Right cardiac atrium (tissue), 5 donors: Measurements from ENCODE around the gene ZBTB21. TPM values are rescaled to one million over a fixed set of nuclear protein-coding genes. Genes with fewer than 3 reads are reported as not detected.
"Not testable (repeated sequence)": the region's sequence is repeated elsewhere in the genome, so short reads cannot be mapped to it uniquely, and the experiment has no call there.

Source experiments
- ATAC-seq, 2 donors: fragments of 200-7000 bp; cut with Tn5 transposase; one replicate each; pipeline versions ENCODE4 v1.8.0 to v1.9.1; 2020; ENCODE audit warnings: moderate library complexity in 2 of 2, mild to moderate bottlenecking in 1 of 2
- DNase-seq, 3 donors: peaks; one replicate each; pipeline ENCODE4 v3.0.0-alpha.2; 2020
- H3K27ac ChIP-seq: one replicate; pipeline ENCODE4 v1.5.1; 2013; ENCODE audit warnings: mild to moderate bottlenecking, low read length, control low read depth, moderate library complexity
- H3K27me3 ChIP-seq: one replicate; pipeline ENCODE4 v1.6.1; 2013; ENCODE audit not compliant: control insufficient read depth, insufficient read depth
- H3K4me1 ChIP-seq: one replicate; pipeline ENCODE4 v1.6.1; 2013; ENCODE audit warnings: low read length; ENCODE audit not compliant: control insufficient read depth, insufficient read depth
- H3K4me3 ChIP-seq: one replicate; pipeline ENCODE4 v1.5.1; 2013; ENCODE audit warnings: low read length, control low read depth
- H3K9me3 ChIP-seq: one replicate; pipeline ENCODE4 v1.6.1; 2013; ENCODE audit warnings: low read length; ENCODE audit not compliant: control insufficient read depth
- WGBS: extraction: QIAGEN DNeasy Blood & Tissue Kit; methylation state at CpG from one replicate; pipeline ENCODE4 v1.1.7; 2013; 5-methylcytosine and 5-hydroxymethylcytosine counted together
- intact Hi-C, 4 donors: fragments of 100-400 bp; cut with DNase I; formaldehyde crosslinking; loops; one replicate each; pipeline versions ENCODE4 v1.11.0 to v1.14.0; 2022 to 2023
- polyA plus RNA-seq: library from polyadenylated mRNA; stranded (reverse); fragments of 200-250 nt; gene quantifications from one replicate; pipeline ENCODE4 v1.2.3, GENCODE V29; 2013
- total RNA-seq, 4 donors: library from RNA; stranded (reverse); fragmentation: NEBNext Ultra II Directional; extraction: Animal tissue kit (Norgen Biotek cat#: 25700); gene quantifications; one replicate each; pipeline ENCODE4 v1.2.1, GENCODE V29; 2021
- donor health status: healthy with polysubstance abuse.
- donor health status: DM: no; HTN: yes; CAD: no.
- donor health status: DM: no; HTN: no; CAD: no.
- donor health status: DM: no; HTN: yes; CAD: no; lungs with severe emphysema.
- donor health status: DM: yes; HTN: yes; CAD: no.

ZBTB21 gene
- total and polyA plus RNA-seq, 5 donors: 2.6 to 15.2 (median 7.2) TPM

DNA sequence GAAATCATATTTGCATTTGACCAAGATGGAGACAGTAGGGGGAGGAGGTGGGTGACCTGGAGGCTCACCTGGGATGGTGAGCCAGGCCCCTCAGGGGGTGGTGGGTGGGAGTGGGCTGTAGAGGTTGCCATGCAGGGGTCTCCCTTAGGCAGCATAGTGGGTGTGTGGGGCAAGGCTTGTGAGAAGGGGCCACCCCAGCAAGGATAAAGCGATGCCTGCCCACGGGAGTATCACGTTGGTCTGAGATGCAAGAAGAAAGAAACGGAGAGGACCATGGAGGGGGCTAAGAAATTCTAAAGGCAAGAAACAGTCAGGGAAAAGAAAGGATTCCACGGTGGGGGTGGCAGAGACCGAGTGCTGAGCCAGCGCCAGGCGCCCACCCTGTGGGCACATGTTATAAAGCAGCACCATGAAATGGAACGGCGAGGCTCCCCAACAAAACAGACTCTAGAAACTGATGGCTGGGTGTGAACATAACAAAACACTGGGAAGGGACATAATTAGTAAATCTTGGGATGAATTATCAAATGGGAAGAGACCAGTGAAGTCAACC lies 44.6 kb downstream of the ZBTB21 start:
- ATAC-seq (no peak), DNase-seq (no peak)
- H3K9me3 ChIP-seq: no peaks in the 10 kb centered on the region
- no peak overlapping the region for H3K27ac ChIP-seq
- 90% methylated on average over 10 of the region's 10 CpGs for WGBS
- no peak overlapping the region for H3K4me3 ChIP-seq
- intact Hi-C loops: no loop called here
- H3K4me1 ChIP-seq: no peaks in the 10 kb centered on the region
- H3K27me3 ChIP-seq: no peaks in the 10 kb centered on the region

DNA sequence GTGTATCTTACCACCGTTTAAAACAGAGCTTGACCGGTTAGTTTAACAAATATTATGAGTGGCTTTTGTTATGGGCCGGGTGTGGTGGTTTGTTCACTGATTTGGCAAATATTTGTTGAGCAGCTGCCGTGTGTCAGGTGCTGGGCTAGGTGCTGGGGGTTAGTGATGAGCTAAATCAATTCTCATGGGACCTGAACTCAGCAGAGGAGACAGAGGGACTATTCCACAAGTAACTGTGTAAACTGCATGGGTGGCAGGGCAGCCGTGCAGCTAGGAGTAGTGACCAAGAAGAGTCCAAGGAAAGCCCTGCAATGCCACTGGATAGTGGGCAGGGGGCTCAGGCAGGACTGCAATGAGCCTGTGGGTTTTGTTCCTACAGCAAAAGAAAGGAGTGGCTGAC lies 45.1 kb downstream of the ZBTB21 start:
- 85% methylated on average over 5 of the region's 5 CpGs for WGBS
- H3K4me3 ChIP-seq: no peak overlapping the region
- H3K4me1 ChIP-seq: no peaks in the 10 kb centered on the region
- ATAC-seq (no peak), DNase-seq (no peak)
- H3K27me3 ChIP-seq: no peaks in the 10 kb centered on the region
- H3K27ac ChIP-seq: no peak overlapping the region
- intact Hi-C loops: no loop called here
- no peaks in the 10 kb centered on the region for H3K9me3 ChIP-seq

DNA sequence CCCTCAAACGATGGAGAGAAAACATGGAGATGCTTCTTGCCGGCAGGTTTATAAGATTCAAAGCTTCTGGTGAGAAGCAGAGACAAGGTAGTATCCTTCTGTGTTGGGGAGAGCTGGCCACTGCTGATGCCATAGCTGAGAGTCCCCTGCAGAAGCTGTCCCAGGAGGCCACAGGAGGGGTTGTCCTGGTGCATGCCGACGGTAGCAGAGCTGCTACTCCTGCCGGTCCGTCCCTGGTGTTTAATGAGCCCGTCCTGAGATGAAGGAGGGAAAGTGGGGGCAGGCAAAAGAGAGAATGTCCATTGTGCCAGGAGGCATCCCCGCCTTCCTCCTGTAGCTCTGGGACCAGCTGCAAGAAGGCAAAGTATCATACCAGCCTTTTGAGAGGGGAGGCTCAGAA lies 46.0 kb downstream of the ZBTB21 start:
- no peak overlapping the region for H3K27ac ChIP-seq
- WGBS: 70% methylated on average over 8 of the region's 8 CpGs

DNA sequence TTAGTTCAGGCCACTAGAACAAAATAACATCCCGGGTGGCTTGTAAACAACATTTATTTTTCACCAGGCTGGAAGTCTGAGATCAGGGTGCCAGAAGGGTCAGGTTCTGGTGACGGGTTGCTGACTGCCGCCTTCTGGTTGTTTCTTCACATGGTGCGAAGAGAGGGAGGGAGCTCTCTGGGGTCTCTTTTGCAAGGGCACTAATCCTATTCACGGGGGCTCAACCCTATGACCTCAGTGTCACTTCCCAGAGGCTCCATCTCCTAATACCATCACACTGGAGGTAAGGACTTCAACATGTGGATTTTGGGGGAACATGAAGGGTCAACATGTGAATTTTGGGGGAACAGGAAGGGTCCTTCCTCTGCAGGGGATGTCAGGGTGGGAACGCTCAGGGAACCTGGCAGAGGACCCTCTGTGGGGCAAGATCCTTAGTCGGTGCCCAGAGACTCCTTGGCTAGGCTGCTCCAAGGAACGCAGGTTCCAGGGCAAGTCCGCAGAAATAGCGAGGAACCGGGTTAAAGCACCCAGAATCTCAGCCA lies 47.7 kb downstream of the ZBTB21 start:
- no peak overlapping the region for H3K27ac ChIP-seq
- H3K4me1 ChIP-seq: peaks cover 5% of the 10 kb centered on the region
- no peak for DNase-seq
- ATAC-seq: no peak
- intact Hi-C loops: no loop called here
- H3K27me3 ChIP-seq: no peaks in the 10 kb centered on the region
- no peak overlapping the region for H3K4me3 ChIP-seq
- WGBS: 89% methylated on average over 11 of the region's 11 CpGs
- no peaks in the 10 kb centered on the region for H3K9me3 ChIP-seq

More for the DNA sequence above, 46.0 kb downstream of the ZBTB21 start:
- H3K4me1 ChIP-seq: no peaks in the 10 kb centered on the region
- intact Hi-C loops: no loop called here
- H3K9me3 ChIP-seq: no peaks in the 10 kb centered on the region
- DNase-seq (no peak), ATAC-seq (no peak)
- H3K27me3 ChIP-seq: no peaks in the 10 kb centered on the region
- H3K4me3 ChIP-seq: no peak overlapping the region

DNA sequence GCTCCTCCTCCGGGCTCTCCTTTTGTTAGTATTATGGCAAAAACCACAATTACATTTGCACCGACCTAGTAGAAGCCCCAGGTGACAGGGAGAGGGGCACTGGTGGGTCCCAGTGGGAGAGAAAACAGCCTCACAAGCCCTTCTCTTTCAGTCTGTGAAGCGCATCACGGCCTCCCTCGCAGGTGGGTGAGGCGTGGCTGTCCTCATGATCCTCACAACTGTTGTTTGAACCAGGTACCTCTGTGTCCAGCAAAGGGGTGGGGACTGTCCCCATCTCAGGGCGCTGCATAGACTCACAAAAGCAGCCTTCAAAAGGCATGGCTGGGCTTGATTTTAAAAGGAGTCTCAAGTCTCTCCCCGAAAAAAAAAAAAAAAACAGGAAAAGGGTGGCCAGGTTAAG lies 48.4 kb downstream of the ZBTB21 start:
- Histone ChIP-seq H3K9me3 (no peaks in the 10 kb centered on the region), H3K27ac (no peak overlapping the region), H3K4me1 (peaks cover 8% of the 10 kb centered on the region), H3K4me3 (no peak overlapping the region), H3K27me3 (no peaks in the 10 kb centered on the region)
- intact Hi-C loops: no loop called here
- no peak for ATAC-seq
- no peak for DNase-seq
- WGBS: 60% methylated on average over 8 of the region's 8 CpGs

DNA sequence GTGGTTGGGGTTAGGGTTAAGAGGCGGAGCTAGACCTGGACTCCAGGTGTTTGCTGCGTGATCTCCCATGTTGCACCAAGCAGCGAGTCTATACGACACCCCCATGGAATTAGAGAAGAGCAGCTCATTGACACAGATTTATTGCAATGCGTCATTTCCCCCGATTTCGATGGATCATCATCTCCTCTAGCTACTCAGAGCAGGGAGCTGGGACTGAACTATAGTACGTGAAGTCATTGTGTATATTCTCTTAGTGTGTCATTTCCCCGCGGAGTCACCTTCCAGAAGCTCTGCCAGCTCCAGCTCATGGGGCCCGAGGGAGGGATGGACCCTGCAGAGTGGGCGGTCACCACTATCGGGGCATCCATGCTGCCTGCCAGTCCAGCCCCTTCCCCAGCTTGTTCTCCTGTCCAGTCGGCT lies 48.9 kb downstream of the ZBTB21 start:
- DNase-seq (no peak), ATAC-seq (no peak)
- intact Hi-C loops: no loop called here
- Histone ChIP-seq H3K4me1 (peaks cover 8% of the 10 kb centered on the region), H3K27me3 (no peaks in the 10 kb centered on the region), H3K27ac (no peak overlapping the region), H3K4me3 (no peak overlapping the region), H3K9me3 (no peaks in the 10 kb centered on the region)
- WGBS: 73% methylated on average over 14 of the region's 14 CpGs

DNA sequence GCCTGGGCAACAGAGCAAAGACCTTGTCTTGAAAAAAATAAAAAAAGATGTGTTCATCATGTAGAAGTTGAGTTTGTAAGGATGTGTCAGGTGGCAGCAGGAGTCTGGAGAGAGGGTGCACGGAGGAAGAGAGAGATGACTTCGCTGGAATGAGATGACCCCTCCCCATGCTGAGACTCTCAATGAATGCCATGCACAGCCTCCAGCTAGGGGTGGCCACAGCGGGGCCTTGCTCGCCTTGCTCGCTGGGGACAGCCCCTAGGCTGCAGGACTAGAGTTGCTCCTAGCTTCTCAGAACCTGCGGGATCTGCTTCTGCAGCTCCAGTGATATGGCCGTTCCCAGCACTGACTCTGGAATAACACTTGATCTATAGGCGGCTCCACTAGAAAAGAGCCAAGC lies 49.8 kb downstream of the ZBTB21 start:
- WGBS: 83% methylated on average over 8 of the region's 8 CpGs
- Histone ChIP-seq H3K27me3 (no peaks in the 10 kb centered on the region), H3K27ac (no peak overlapping the region), H3K9me3 (no peaks in the 10 kb centered on the region), H3K4me1 (peaks cover 8% of the 10 kb centered on the region), H3K4me3 (no peak overlapping the region)
- ATAC-seq (no peak), DNase-seq (no peak)
- intact Hi-C loops: no loop called here

DNA sequence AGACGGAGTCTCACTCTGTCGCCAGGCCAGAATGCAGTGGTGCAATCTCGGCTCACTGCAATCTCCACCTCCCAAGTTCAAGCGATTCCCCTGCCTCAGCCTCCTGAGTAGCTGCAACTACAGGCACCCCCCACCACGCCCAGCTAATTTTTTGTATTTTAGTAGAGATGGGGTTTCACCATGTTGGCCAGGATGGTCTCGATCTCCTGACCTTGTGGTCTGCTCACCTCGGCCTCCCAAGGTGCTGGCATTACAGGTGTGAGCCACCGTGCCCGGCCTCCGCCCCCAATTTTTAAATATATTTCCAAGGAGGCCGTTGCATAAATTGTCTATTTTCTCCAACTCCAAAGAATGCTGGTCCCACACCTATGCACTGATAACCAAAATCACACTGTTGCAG lies 50.5 kb downstream of the ZBTB21 start:
- not testable (repeated sequence) for H3K4me3 ChIP-seq, H3K27me3 ChIP-seq, H3K27ac ChIP-seq, DNase-seq, ATAC-seq, H3K9me3 ChIP-seq, H3K4me1 ChIP-seq
- intact Hi-C loops: loop anchor here in 3 of 4 donors (10.0 kb wide), 2 partner anchors 45 to 155 kb away; no protein-coding TSS in a partner anchor
- WGBS: 94% methylated on average over 11 of the region's 11 CpGs

DNA sequence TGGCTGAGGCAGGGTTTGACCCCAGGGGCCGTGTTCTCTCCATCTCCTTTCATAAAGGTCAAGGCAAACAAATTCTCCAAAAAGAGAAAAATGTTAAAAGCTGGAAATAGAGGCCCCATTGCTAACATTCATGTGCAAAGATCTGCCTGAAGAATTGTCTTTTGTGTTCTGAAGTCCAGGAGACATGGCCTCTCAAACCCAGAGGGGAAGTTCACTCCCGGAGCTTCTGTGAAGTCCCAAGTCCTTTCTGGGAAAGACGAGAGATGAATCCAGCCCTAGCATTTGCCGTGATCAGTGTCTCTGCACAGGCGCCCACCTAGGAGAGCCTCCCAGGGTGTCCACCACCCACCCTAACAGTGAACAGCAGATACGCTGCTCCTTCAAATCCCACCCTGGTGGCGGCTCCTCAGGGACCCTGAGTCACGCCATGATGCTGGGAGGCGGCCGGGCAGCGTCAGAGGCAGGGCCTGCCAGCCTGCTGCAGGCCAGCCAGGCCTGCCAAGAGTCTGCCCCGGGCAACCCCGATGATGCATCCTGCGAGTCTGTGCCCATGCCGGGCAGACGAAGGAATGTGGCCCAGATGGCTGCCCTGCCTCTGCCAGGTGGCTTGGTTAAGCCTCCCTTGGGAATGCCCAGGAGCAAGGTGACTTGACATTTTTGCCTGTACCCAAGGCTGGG lies 51.1 kb downstream of the ZBTB21 start:
- Histone ChIP-seq H3K27me3 (no peaks in the 10 kb centered on the region), H3K27ac (no peak overlapping the region), H3K4me3 (no peak overlapping the region), H3K9me3 (no peaks in the 10 kb centered on the region), H3K4me1 (peaks cover 8% of the 10 kb centered on the region)
- WGBS: 92% methylated on average over 16 of the region's 16 CpGs
- no peak for ATAC-seq
- DNase-seq: peak in 1 of 3 donors; percentile 34
- intact Hi-C loops: loop anchor here in 3 of 4 donors (10.0 kb wide), 2 partner anchors 46 to 156 kb away; no protein-coding TSS in a partner anchor

DNA sequence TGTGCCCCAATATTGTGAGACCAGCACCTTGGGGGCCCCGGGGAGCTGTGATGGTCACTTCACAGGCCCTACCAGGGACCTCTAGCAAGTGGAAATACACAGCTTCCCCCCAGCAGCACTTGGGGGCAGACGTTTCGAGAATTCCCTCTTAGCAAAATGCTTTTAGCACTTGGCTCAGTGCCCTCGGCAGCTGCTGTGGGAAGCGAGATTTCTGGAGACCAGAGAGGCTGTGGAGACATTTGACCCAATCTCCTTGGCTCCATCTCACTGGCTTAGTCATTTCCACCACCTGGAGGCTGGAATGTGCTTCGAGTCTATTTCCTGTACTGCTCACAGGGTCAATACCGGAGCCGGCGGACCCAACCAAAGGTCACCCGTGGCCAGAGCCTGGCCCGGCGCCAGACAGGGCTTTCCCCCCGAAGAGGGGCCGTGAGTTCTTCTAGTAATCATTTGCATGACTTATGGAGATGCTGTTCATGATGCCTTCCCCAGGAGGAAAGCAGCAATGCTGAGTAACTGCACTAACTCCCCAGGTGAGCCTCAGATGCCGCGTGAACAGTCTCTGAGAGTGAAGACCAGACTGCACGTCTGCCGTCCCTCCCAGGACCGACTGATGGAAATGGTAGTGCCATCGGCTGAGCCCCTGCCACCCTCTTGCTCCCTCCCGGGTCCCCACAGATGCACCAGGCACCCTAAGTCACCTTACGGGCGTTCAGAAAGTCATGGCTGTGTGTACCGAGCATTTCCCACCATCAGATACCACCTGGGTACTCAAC lies 52.0 kb downstream of the ZBTB21 start:
- WGBS: 44% methylated on average over 24 of the region's 24 CpGs
- Histone ChIP-seq H3K27ac (peak overlapping the region; percentile 31), H3K4me3 (no peak overlapping the region), H3K4me1 (peaks cover 8% of the 10 kb centered on the region), H3K9me3 (no peaks in the 10 kb centered on the region), H3K27me3 (no peaks in the 10 kb centered on the region)
- ATAC-seq (peak; percentile 64 to 76), DNase-seq (peak; percentile 83 to 89 (median 89))
- intact Hi-C loops: loop anchor here in 3 of 4 donors (10.0 kb wide), 2 partner anchors 47 to 157 kb away; no protein-coding TSS in a partner anchor
